Measurements from ENCODE around the gene KIF6.

KIF6 gene

GRCh38 chr6:39347906-39348585 is 377.2 kb downstream of the KIF6 start:
- H3K4me3 ChIP-seq (replicated peaks; ENCODE audit: low read depth, low read length): no peak overlapping the region
- peak; percentile 96 for TF ChIP-seq CTCF (IDR thresholded peaks at IDR 0.05; ENCODE audit: low read length, missing control alignments)
- peak; percentile 72 for DNase-seq (ENCODE audit: low read depth)

GRCh38 chr6:39347206-39347605 is 378.0 kb downstream of the KIF6 start:
- DNase-seq (ENCODE audit: low read depth): no peak
- no peak for TF ChIP-seq CTCF (IDR thresholded peaks at IDR 0.05; ENCODE audit: low read length, missing control alignments)

GRCh38 chr6:39344821-39345280 is 380.4 kb downstream of the KIF6 start:
- H3K4me3 ChIP-seq (replicated peaks; ENCODE audit: low read depth, low read length): no peak overlapping the region
- no peak for DNase-seq (ENCODE audit: low read depth)
- no peak for TF ChIP-seq CTCF (IDR thresholded peaks at IDR 0.05; ENCODE audit: low read length, missing control alignments)

More at GRCh38 chr6:39347206-39347605, 378.0 kb downstream of the KIF6 start:
- no peak overlapping the region for H3K4me3 ChIP-seq (replicated peaks; ENCODE audit: low read depth, low read length)

- H3K4me3 ChIP-seq (replicated peaks; ENCODE audit: low read depth, low read length): no peak overlapping the region
- TF ChIP-seq CTCF (IDR thresholded peaks at IDR 0.05; ENCODE audit: low read length, missing control alignments): no peak
- no peak for DNase-seq (ENCODE audit: low read depth)
Measured at GRCh38 chr6:39343396-39343870, 381.8 kb downstream of the KIF6 start.

GRCh38 chr6:39342692-39343395 is 382.4 kb downstream of the KIF6 start:
- no peak overlapping the region for H3K4me3 ChIP-seq (replicated peaks; ENCODE audit: low read depth, low read length)
- no peak for DNase-seq (ENCODE audit: low read depth)
- TF ChIP-seq CTCF (IDR thresholded peaks at IDR 0.05; ENCODE audit: low read length, missing control alignments): no peak

- no peak for DNase-seq (ENCODE audit: low read depth)
- H3K4me3 ChIP-seq (replicated peaks; ENCODE audit: low read depth, low read length): no peak overlapping the region
- TF ChIP-seq CTCF (IDR thresholded peaks at IDR 0.05; ENCODE audit: low read length, missing control alignments): no peak
Measured at GRCh38 chr6:39341937-39342336, 383.3 kb downstream of the KIF6 start.

Measured in fibroblast of pulmonary artery (primary cell).